Neural cell (in vitro differentiated cells): ENCODE data around the gene PHYHD1.
A peak's percentile ranks its signal among the peaks of the same experiment; 100 is the strongest.

Experiments
- CTCF ChIP-seq: fragments of 450-650 bp; IDR thresholded peaks from 2 replicates; pipeline ENCODE4 v1.5.1; 2014; ENCODE audit warnings: antibody characterized with exemption, mild to moderate bottlenecking, moderate library complexity; ENCODE audit not compliant: poor library complexity, severe bottlenecking
- EP300 ChIP-seq: fragments of 450-650 bp; conservative IDR thresholded peaks from 2 replicates; pipeline ENCODE4 v1.6.1; 2014; ENCODE audit warnings: antibody characterized with exemption, mild to moderate bottlenecking, moderate library complexity; ENCODE audit not compliant: poor library complexity, severe bottlenecking
- EZH2 ChIP-seq: fragments of 200-600, 300-800 bp; shearing (Covaris generic), sonication (generic); IDR thresholded peaks from 2 replicates; pipeline ENCODE4 v1.6.1; 2014; ENCODE audit warnings: antibody characterized with exemption, low read length, borderline replicate concordance, mild to moderate bottlenecking; ENCODE audit not compliant: insufficient read depth, poor library complexity, severe bottlenecking
- POLR2AphosphoS5 ChIP-seq: IDR thresholded peaks from 2 replicates; pipeline ENCODE4 v1.6.1; 2012
- SMC3 ChIP-seq: fragments of 450-650 bp; conservative IDR thresholded peaks from 2 replicates; pipeline ENCODE4 v1.6.1; 2014; ENCODE audit warnings: antibody characterized with exemption, mild to moderate bottlenecking, moderate library complexity; ENCODE audit not compliant: poor library complexity
- TAF1 ChIP-seq: IDR thresholded peaks from 2 replicates; pipeline ENCODE4 v1.6.1; 2012; ENCODE audit warnings: low read depth

- TF ChIP-seq CTCF (no peak), POLR2AphosphoS5 (peak; percentile 97), SMC3 (no peak), EP300 (peak; percentile 51), EZH2 (no peak), TAF1 (peak; percentile 97)
These were observed 26.9 kb downstream of the PHYHD1 start, which contains the start of the genes DOLK and NUP188 for GRCh38 chr9:128947527-128948301.
